Tongue (tissue), 2 donors: Measurements from ENCODE around the gene RRM2. TPM values are rescaled to one million over a fixed set of nuclear protein-coding genes. Genes with fewer than 3 reads are reported as not detected.

ENCODE experiments used
- DNase-seq: peaks from one replicate; pipeline ENCODE4 v3.0.0-alpha.2; 2015
- total RNA-seq: library from RNA; depleted of rRNA; stranded (reverse); fragments of >200 nt; gene quantifications from one replicate; pipeline ENCODE4 v1.2.3, GENCODE V29; 2014

Gene RRM2
- total RNA-seq, result 20.3 TPM

GRCh38 chr2:10122500-10123280, at the start of gene RRM2:
RRM2 (plus strand) TSS chr2:10122739; CDS start chr2:10122799, 60 bp downstream.
- DNase-seq, result peak; percentile 98

GRCh38 chr2:10073706-10074105, 48.8 kb upstream of the RRM2 start:
- DNase-seq, result no peak

- no peak for DNase-seq
Measured at GRCh38 chr2:10075101-10075500, 47.4 kb upstream of the RRM2 start.

- DNase-seq, result no peak
Measured at GRCh38 chr2:10075571-10076209, 46.8 kb upstream of the RRM2 start.

- no peak for DNase-seq
Measured at GRCh38 chr2:10076511-10076910, 46.0 kb upstream of the RRM2 start.

- no peak for DNase-seq
Measured at GRCh38 chr2:10076988-10077527, 45.5 kb upstream of the RRM2 start.

- no peak for DNase-seq
Measured at GRCh38 chr2:10078001-10078400, 44.5 kb upstream of the RRM2 start.

GRCh38 chr2:10078704-10079265, 43.8 kb upstream of the RRM2 start:
- DNase-seq, result no peak

GRCh38 chr2:10079266-10079869, 43.2 kb upstream of the RRM2 start:
- DNase-seq, result peak; percentile 63

GRCh38 chr2:10079870-10080535, 42.5 kb upstream of the RRM2 start, which contains the start of gene CYS1:
CYS1 (minus strand) TSS chr2:10080411; CDS start chr2:10080223, 188 bp downstream.
- no peak for DNase-seq

GRCh38 chr2:10080536-10081304, 41.8 kb upstream of the RRM2 start:
- no peak for DNase-seq

GRCh38 chr2:10083046-10083445, 39.5 kb upstream of the RRM2 start:
- peak; percentile 51 for DNase-seq

GRCh38 chr2:10083692-10084211, 38.8 kb upstream of the RRM2 start:
- DNase-seq, result no peak

GRCh38 chr2:10084223-10084865, 38.2 kb upstream of the RRM2 start:
- no peak for DNase-seq

- DNase-seq, result no peak
Measured at GRCh38 chr2:10085043-10085667, 37.4 kb upstream of the RRM2 start.

GRCh38 chr2:10085668-10086059, 36.9 kb upstream of the RRM2 start:
- no peak for DNase-seq

- DNase-seq, result no peak
Measured at GRCh38 chr2:10086950-10087349, 35.6 kb upstream of the RRM2 start.

GRCh38 chr2:10087360-10087759, 35.2 kb upstream of the RRM2 start:
- peak; percentile 50 for DNase-seq

GRCh38 chr2:10089565-10090190, 32.9 kb upstream of the RRM2 start:
- DNase-seq, result no peak
